Keratinocyte (primary cell): ENCODE data around the gene SLC12A1. TPM values are rescaled to one million over a fixed set of nuclear protein-coding genes. Genes with fewer than 3 reads are reported as not detected.

ENCODE experiments used
- DNase-seq: peaks from one replicate; pipeline ENCODE4 v3.0.0-alpha.2; 2011; ENCODE audit warnings: low read depth, missing footprints, low spot score
- FAIRE-seq: peaks from 2 replicates; lab custom pipeline; 2011; peaks lifted over from hg19 to GRCh38; lab: Jason Lieb, UNC
- H2AFZ ChIP-seq: 2 replicates; pipeline ENCODE4 v1.6.0; 2012; ENCODE audit warnings: low read length, control low read depth, inconsistent platforms; ENCODE audit not compliant: control insufficient read depth
- H3K27ac ChIP-seq: 2 replicates; pipeline ENCODE4 v1.5.1; 2011; ENCODE audit warnings: low read length; ENCODE audit not compliant: control insufficient read depth, insufficient read depth
- H3K27me3 ChIP-seq: 3 replicates; pipeline ENCODE4 v1.6.0; 2011; ENCODE audit warnings: low read length; ENCODE audit not compliant: control insufficient read depth, insufficient read depth; ENCODE audit errors: extremely low read depth
- H3K36me3 ChIP-seq, 2 experiments: 2 replicates in 1 of 2; 3 replicates in 1 of 2; pipeline ENCODE4 v1.5.1; 2011; ENCODE audit warnings: low read length in 2 of 2, mild to moderate bottlenecking in 1 of 2; ENCODE audit not compliant: control insufficient read depth in 2 of 2, insufficient read depth in 2 of 2; ENCODE audit errors: extremely low read depth in 1 of 2
- H3K4me1 ChIP-seq: 3 replicates; pipeline ENCODE4 v1.5.1; 2011; ENCODE audit warnings: low read length; ENCODE audit not compliant: control insufficient read depth, insufficient read depth; ENCODE audit errors: extremely low read depth
- H3K4me2 ChIP-seq: 3 replicates; pipeline ENCODE4 v1.6.0; 2011; ENCODE audit warnings: low read depth, low read length; ENCODE audit not compliant: control insufficient read depth, insufficient read depth; ENCODE audit errors: extremely low read depth
- H3K4me3 ChIP-seq, 3 experiments: fragments of 200-600 bp in 1 of 3; sonication (generic) in 1 of 3; 2 replicates in 2 of 3; 3 replicates in 1 of 3; pipeline ENCODE4 v1.5.1; 2011 to 2016; ENCODE audit warnings: low read length in 3 of 3, mild to moderate bottlenecking in 3 of 3, control low read depth in 2 of 3, inconsistent platforms in 1 of 3, low read depth in 1 of 3, mixed read lengths in 1 of 3, mixed run types in 1 of 3, moderate library complexity in 1 of 3; ENCODE audit not compliant: control insufficient read depth in 2 of 3, insufficient read depth in 2 of 3; ENCODE audit errors: extremely low read depth in 1 of 3
- H3K79me2 ChIP-seq: 2 replicates; pipeline ENCODE4 v1.6.0; 2012; ENCODE audit warnings: low read length; ENCODE audit not compliant: control insufficient read depth, insufficient read depth
- H3K9ac ChIP-seq: 3 replicates; pipeline ENCODE4 v1.6.0; 2011; ENCODE audit warnings: low read length; ENCODE audit not compliant: control insufficient read depth, insufficient read depth; ENCODE audit errors: extremely low read depth
- H3K9me1 ChIP-seq: 3 replicates; pipeline ENCODE4 v1.6.0; 2011; ENCODE audit warnings: low read length; ENCODE audit not compliant: control insufficient read depth, insufficient read depth; ENCODE audit errors: extremely low read depth
- H3K9me3 ChIP-seq: 2 replicates; pipeline ENCODE4 v1.5.1; 2012; ENCODE audit warnings: low read depth, low read length; ENCODE audit not compliant: control insufficient read depth
- H4K20me1 ChIP-seq: 3 replicates; pipeline ENCODE4 v1.6.0; 2011; ENCODE audit warnings: low read length; ENCODE audit not compliant: control insufficient read depth, insufficient read depth; ENCODE audit errors: extremely low read depth
- CTCF ChIP-seq, 3 experiments: IDR thresholded peaks in 1 of 3; conservative IDR thresholded peaks in 1 of 3; optimal IDR thresholded peaks in 1 of 3; 2 replicates in 2 of 3; 3 replicates in 1 of 3; pipeline versions ENCODE3 to v1.5.1; 2011; ENCODE audit warnings: low read length in 3 of 3, mild to moderate bottlenecking in 3 of 3, moderate library complexity in 2 of 3, control low read depth in 1 of 3, inconsistent platforms in 1 of 3; ENCODE audit not compliant: insufficient read depth in 2 of 3; ENCODE audit errors: extremely low read depth in 1 of 3
- EZH2 ChIP-seq: IDR thresholded peaks from one replicate; pipeline ENCODE4 v1.6.1; 2012; ENCODE audit warnings: inconsistent platforms, mild to moderate bottlenecking, low read length, moderate library complexity
- dilution Hi-C: fragments of 300-500 bp; cut with MboI; formaldehyde crosslinking; loops from one replicate; pipeline ENCODE4 v1.7.0; 2020; ENCODE audit warnings: low sequenced_read_pairs; ENCODE audit not compliant: extremely low pct_ligation_motif_present
- polyA plus RNA-seq, 5 experiments: library from polyadenylated mRNA; depleted of rRNA in 3 of 5; stranded (reverse) in 3 of 5; stranded (forward) in 1 of 5; unstranded in 1 of 5; fragments of >200 nt; gene quantifications; 1 replicate in 1 of 5; 2 replicates in 3 of 5; 3 replicates in 1 of 5; pipeline versions ENCODE4 v1.2.1 to v1.2.3, GENCODE V29; 2011 to 2012; ENCODE audit warnings: missing spikeins in 2 of 5, low read depth in 1 of 5, low replicate concordance in 1 of 5

The SLC12A1 gene
- polyA plus RNA-seq, 1 donor (not counting 4 experiments of a cell fraction or from before 2014, with no cell fraction given) = not detected

DNA sequence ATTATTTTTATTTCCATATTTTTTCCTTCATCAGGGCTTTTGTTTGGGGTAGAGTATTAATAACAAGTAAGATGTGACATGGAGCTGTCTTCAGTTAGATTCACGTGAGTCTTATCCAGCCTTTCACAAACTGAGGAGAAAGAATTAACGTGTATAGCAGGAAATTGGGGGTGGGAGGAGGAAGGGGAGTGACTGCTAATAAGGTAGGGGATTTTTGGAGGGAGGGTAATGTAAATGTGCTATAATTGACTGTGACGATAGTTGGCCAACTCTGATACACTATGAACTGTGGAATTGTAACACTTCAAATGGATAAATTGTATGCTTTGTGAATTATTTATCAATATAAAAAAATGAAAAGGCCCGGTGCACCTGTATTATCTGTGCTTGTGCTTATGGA, 134.0 kb downstream of the SLC12A1 start:
- FAIRE-seq = no peak

GRCh38 chr15:48343865-48344264, 137.8 kb downstream of the SLC12A1 start:
- Histone ChIP-seq H3K79me2 (no peaks in the 10 kb centered on the region), H4K20me1 (no peaks in the 10 kb centered on the region), H3K27ac (no peak overlapping the region), H3K4me2 (no peak overlapping the region), H2AFZ (no peak overlapping the region), H3K27me3 (no peaks in the 10 kb centered on the region), H3K9ac (no peak overlapping the region), H3K4me3 (no peak overlapping the region), H3K9me1 (no peaks in the 10 kb centered on the region), H3K9me3 (no peaks in the 10 kb centered on the region), H3K4me1 (no peaks in the 10 kb centered on the region), H3K36me3 (peaks cover 4 to 9% of the 10 kb centered on the region in 2 experiments)
- dilution Hi-C loops = no loop called here
- DNase-seq = no peak
- no peak for FAIRE-seq
- TF ChIP-seq EZH2 (no peak), CTCF (optimal IDR thresholded peaks at IDR 0.05 in 1 of 3, IDR thresholded peaks at IDR 0.05 in 1 of 3, conservative IDR thresholded peaks at IDR 0.05 in 1 of 3; ENCODE audit: extremely low read depth in 1 of 3, insufficient read depth in 2 of 3, low read length in 3 of 3) (no peak)

More for the DNA sequence above, 134.0 kb downstream of the SLC12A1 start:
- H3K4me2 ChIP-seq = no peak overlapping the region
- H4K20me1 ChIP-seq = no peaks in the 10 kb centered on the region
- no peak overlapping the region for H3K4me3 ChIP-seq
- H3K27me3 ChIP-seq = no peaks in the 10 kb centered on the region
- TF ChIP-seq EZH2 (no peak), CTCF (optimal IDR thresholded peaks at IDR 0.05 in 1 of 3, IDR thresholded peaks at IDR 0.05 in 1 of 3, conservative IDR thresholded peaks at IDR 0.05 in 1 of 3; ENCODE audit: extremely low read depth in 1 of 3, insufficient read depth in 2 of 3, low read length in 3 of 3) (no peak)
- dilution Hi-C loops = no loop called here
- H3K36me3 ChIP-seq = peaks cover 10 to 20% of the 10 kb centered on the region in 2 experiments
- H2AFZ ChIP-seq = no peak overlapping the region
- no peaks in the 10 kb centered on the region for H3K9me1 ChIP-seq
- H3K27ac ChIP-seq = no peak overlapping the region
- no peak for DNase-seq
- H3K9me3 ChIP-seq = no peaks in the 10 kb centered on the region
- no peak overlapping the region for H3K9ac ChIP-seq
- no peaks in the 10 kb centered on the region for H3K4me1 ChIP-seq
- no peaks in the 10 kb centered on the region for H3K79me2 ChIP-seq
